ENCODE results near the gene LARP1.
"Not testable (repeated sequence)": the region's sequence is repeated elsewhere in the genome, so short reads cannot be mapped to it uniquely, and the experiment has no call there.

Gene LARP1

DNA sequence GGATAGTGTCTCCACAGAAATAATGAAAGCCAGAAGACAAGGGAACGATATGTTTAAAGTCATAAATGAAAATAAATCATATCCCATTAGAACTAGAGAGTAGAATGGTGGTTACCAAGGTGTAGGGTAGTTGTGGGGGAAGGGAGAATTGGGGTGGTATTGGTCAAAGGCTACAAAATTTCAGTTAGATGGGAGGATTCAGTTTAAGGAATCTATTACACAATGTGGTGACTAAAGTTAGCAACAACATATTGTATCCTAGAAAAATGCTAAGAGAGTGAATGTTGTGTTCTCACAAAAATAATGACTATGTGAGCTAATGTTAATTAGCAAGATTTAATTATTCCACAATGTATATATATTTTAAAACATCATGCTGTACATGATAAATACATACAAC is 27.8 kb upstream of the LARP1 start:
- H3K27me3 Mint-ChIP-seq: no peaks in the 10 kb centered on the region
- H3K36me3 Mint-ChIP-seq (ENCODE audit: low read depth): no peaks in the 10 kb centered on the region
- H3K27ac Mint-ChIP-seq: no peak overlapping the region
- H3K9me3 Mint-ChIP-seq: no peaks in the 10 kb centered on the region
- H3K4me3 Mint-ChIP-seq: no peak overlapping the region
- no peaks in the 10 kb centered on the region for H3K4me1 Mint-ChIP-seq (ENCODE audit: low read depth)

DNA sequence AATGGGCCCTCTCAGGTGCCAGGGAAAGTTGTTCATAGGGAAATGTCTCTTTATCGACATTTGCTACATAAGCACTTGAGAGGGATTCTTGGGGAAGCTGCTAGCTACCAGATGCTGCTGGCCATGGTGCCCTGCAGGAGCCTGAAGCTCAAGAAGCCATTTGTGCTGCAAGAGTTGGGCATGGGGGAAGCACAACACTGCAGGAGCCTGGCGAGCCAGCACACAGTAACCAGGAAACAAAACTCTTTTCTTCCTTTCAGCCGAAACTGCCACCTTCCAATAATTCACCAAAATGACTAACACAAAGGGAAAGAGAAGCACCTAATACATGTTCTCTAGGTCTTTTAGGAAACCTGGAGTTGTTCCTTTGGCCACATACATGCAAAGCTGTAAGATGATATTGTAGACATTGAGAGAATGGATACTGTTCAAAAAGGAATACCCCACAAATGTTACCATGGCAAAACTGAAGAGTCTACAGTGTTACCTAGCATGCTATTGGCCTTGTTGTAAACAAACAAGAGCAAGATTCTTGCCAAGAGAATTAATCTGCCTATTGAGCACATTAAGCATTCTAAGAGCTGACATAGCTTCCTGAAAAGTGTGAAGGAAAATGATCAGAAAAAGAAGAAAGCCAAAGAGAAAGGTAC is 26.1 kb upstream of the LARP1 start:
- no peak overlapping the region for H3K4me3 Mint-ChIP-seq
- no peaks in the 10 kb centered on the region for H3K9me3 Mint-ChIP-seq
- H3K27ac Mint-ChIP-seq: no peak overlapping the region
- no peaks in the 10 kb centered on the region for H3K4me1 Mint-ChIP-seq (ENCODE audit: low read depth)
- H3K27me3 Mint-ChIP-seq: no peaks in the 10 kb centered on the region
- no peaks in the 10 kb centered on the region for H3K36me3 Mint-ChIP-seq (ENCODE audit: low read depth)

DNA sequence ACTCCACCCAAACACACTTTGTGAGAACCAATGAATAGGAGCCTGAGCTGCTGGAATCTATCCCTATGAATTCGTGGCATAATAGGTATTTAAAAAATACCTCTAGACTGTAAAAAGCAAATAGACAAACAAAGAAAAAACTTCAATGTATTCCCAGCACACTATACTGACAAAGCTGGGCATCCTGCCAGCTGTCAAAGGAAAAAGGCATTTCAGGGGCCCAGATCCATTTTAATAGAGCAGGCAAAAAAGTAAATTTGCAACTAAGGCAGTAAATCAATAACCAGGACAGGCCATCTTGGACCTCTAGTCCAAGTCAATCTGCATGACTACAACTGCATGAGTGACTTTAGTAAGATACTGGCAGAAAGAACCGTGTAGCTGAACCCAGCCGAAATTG is 25.6 kb upstream of the LARP1 start:
- Mint-ChIP-seq H3K4me1 (ENCODE audit: low read depth) (no peaks in the 10 kb centered on the region), H3K4me3 (no peak overlapping the region), H3K9me3 (no peaks in the 10 kb centered on the region), H3K27me3 (no peaks in the 10 kb centered on the region), H3K36me3 (ENCODE audit: low read depth) (no peaks in the 10 kb centered on the region), H3K27ac (no peak overlapping the region)

DNA sequence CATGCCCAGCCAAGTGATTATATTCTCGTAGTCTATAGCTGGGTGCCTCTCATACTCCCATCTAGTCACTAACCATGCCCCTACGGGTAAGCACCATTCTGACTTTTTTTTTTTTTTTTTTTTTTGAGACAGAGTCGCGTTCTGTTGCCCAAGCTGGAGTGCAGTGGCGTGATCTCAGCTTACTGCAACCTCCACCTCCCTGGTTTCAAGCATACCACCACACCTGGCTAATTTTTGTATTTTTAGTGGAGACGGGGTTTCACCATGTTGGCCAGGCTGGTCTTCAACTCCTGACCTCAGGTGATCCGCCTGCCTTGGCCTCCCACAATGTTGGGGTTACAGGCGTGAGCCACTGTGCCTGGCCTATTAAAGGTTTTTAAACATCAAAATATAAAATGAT is 24.4 kb upstream of the LARP1 start:
- H3K9me3 Mint-ChIP-seq; H3K4me1 Mint-ChIP-seq (ENCODE audit: low read depth); H3K27me3 Mint-ChIP-seq; H3K36me3 Mint-ChIP-seq (ENCODE audit: low read depth); H3K27ac Mint-ChIP-seq; H3K4me3 Mint-ChIP-seq: not testable (repeated sequence)

DNA sequence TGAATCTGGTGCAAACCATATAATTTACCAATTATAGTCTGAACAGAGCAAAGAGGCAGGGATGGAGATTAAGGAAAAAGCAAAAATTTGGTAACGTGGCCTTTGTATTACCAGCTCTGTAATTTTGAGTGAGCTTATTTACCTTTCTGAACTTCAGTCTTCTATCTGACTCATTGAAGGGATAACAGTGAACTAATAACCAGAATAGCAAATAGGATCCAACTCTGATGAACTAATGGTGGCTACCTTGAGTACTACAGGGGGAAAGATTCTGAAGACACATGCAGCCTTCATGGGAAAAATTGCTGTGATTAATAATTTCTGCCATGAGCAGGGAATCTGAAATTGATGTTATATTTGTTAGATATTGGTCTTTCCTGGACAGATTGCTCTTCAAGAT is 23.0 kb upstream of the LARP1 start:
- Mint-ChIP-seq H3K4me1 (ENCODE audit: low read depth) (no peaks in the 10 kb centered on the region), H3K27me3 (no peaks in the 10 kb centered on the region), H3K27ac (no peak overlapping the region), H3K4me3 (no peak overlapping the region), H3K9me3 (no peaks in the 10 kb centered on the region), H3K36me3 (ENCODE audit: low read depth) (no peaks in the 10 kb centered on the region)

DNA sequence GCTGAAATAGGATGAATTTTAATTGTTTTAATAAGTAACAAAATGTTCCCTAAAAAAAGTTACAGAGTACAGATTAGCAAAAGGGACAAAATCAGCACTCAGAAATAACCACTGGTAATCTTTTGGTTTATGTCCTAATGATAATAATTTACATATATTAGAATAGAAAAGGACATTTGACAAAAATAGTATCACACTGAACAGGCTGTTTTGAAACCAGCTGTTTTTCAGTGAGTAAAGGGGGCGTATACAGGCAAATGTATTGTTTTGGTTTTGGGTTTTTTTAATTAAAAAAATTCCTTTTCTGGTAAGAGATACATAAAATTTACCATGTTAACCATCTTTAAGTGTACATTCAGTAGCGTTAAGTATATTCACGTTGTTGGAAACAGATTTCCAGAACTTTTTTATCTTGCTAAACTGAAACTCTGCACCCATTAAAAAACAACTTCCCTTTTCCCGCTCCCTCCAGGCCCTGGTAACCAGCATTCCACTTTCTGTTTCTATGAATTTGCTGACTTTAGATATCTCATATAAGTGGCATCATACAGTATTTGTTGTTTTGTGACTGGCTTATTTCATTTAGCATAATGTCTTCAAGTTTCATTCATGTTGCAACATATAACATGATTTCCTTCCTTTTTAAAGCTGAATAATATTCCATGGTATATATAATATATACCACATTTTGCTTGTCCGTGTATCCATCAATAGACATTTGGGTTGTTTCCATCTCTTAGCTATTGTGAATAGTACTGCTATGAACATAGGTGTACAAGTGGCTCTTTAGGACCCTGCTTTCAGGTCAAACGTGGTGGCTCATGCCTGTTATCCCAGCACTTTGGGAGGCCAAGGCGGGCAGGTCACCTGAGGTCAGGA is 20.6 kb upstream of the LARP1 start:
- Mint-ChIP-seq H3K27me3 (no peaks in the 10 kb centered on the region), H3K27ac (no peak overlapping the region), H3K4me1 (ENCODE audit: low read depth) (no peaks in the 10 kb centered on the region), H3K4me3 (no peak overlapping the region), H3K9me3 (no peaks in the 10 kb centered on the region), H3K36me3 (ENCODE audit: low read depth) (no peaks in the 10 kb centered on the region)

DNA sequence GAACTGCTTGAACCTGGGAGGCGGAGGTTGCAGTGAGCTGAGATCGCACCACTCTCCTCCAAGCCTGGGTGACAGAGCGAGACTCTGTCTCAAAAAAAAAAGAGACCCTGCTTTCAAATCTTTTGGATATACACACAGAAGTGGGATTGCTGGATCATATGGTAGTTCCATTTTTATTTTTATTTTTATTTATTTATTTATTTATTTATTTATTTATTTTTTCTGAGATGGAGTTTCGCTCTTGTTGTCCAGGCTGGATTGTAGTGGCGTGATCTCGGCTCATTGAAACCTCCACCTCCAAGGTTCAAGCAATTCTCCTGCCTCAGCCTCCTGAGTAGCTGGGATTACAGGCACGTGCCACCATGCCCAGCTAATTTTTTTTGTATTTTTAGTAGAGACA is 19.8 kb upstream of the LARP1 start:
- H3K4me3 Mint-ChIP-seq; H3K9me3 Mint-ChIP-seq; H3K27me3 Mint-ChIP-seq; H3K27ac Mint-ChIP-seq; H3K36me3 Mint-ChIP-seq (ENCODE audit: low read depth); H3K4me1 Mint-ChIP-seq (ENCODE audit: low read depth): not testable (repeated sequence)

GRCh38 chr5:154736372-154736771 is 18.8 kb upstream of the LARP1 start:
- not testable (repeated sequence) for H3K27ac Mint-ChIP-seq; H3K9me3 Mint-ChIP-seq; H3K36me3 Mint-ChIP-seq (ENCODE audit: low read depth); H3K4me3 Mint-ChIP-seq; H3K4me1 Mint-ChIP-seq (ENCODE audit: low read depth); H3K27me3 Mint-ChIP-seq

DNA sequence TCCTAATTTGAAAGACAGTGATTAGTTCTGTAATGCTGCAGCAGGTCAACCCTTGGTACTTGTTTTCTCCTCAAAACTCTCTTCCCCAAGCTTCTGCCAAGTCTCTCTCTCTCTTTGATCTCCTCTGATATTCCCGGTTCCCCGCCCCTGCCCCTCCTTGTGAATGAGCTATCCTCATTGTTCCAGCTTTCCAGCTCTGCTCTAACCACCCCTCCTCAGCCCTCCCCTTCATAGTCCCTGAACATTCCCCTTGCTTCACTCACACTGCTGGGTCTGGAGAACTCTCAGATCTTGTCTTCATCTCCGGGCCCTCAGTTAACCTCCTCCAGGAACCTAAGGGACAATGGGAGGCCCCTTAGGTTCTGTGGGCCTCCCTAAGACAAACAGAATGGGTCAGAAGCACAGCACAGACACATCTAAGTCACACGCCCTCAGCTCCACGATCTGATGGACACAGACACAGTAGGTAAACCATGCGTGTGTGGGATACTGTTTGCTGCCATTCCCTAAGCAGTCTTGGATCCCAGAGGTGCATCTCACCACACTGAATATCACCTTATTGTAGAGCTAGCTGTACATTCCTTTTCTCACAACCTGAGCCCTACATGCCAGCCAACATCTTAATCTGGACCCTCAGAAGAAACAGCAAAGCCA is 17.4 kb upstream of the LARP1 start:
- Mint-ChIP-seq H3K27me3 (no peaks in the 10 kb centered on the region), H3K36me3 (ENCODE audit: low read depth) (no peaks in the 10 kb centered on the region), H3K4me1 (ENCODE audit: low read depth) (no peaks in the 10 kb centered on the region), H3K27ac (no peak overlapping the region), H3K9me3 (no peaks in the 10 kb centered on the region), H3K4me3 (no peak overlapping the region)

- Mint-ChIP-seq H3K4me3 (no peak overlapping the region), H3K27me3 (no peaks in the 10 kb centered on the region), H3K36me3 (ENCODE audit: low read depth) (no peaks in the 10 kb centered on the region), H3K9me3 (no peaks in the 10 kb centered on the region), H3K27ac (no peak overlapping the region), H3K4me1 (ENCODE audit: low read depth) (no peaks in the 10 kb centered on the region)
These were observed 14.7 kb upstream of the LARP1 start for GRCh38 chr5:154740483-154740882.

DNA sequence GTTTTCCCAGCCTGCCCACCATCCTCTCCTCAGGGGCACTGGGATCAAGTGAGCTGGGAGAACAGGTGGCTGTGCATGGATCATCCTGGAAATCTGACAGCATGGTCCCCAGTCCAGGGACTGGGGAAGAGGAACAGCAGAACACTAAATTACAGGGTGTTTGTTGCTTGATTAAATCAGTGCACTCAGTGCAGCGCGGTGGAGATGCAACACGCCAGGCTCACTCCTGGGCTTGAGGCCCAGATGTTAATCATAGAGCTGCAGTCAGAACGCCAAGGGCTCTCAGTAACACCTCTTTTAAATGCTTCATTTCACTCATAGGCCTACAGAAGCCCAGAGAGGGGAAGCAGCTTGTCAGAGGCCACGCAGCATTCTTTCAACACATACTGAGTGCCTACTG is 14.2 kb upstream of the LARP1 start:
- no peaks in the 10 kb centered on the region for H3K36me3 Mint-ChIP-seq (ENCODE audit: low read depth)
- no peak overlapping the region for H3K27ac Mint-ChIP-seq
- H3K4me3 Mint-ChIP-seq: no peak overlapping the region
- no peaks in the 10 kb centered on the region for H3K4me1 Mint-ChIP-seq (ENCODE audit: low read depth)
- no peaks in the 10 kb centered on the region for H3K27me3 Mint-ChIP-seq
- H3K9me3 Mint-ChIP-seq: no peaks in the 10 kb centered on the region

- Mint-ChIP-seq H3K27ac (no peak overlapping the region), H3K27me3 (no peaks in the 10 kb centered on the region), H3K4me3 (no peak overlapping the region), H3K36me3 (ENCODE audit: low read depth) (no peaks in the 10 kb centered on the region), H3K9me3 (no peaks in the 10 kb centered on the region), H3K4me1 (ENCODE audit: low read depth) (no peaks in the 10 kb centered on the region)
These were observed 13.8 kb upstream of the LARP1 start for GRCh38 chr5:154741415-154741814.

DNA sequence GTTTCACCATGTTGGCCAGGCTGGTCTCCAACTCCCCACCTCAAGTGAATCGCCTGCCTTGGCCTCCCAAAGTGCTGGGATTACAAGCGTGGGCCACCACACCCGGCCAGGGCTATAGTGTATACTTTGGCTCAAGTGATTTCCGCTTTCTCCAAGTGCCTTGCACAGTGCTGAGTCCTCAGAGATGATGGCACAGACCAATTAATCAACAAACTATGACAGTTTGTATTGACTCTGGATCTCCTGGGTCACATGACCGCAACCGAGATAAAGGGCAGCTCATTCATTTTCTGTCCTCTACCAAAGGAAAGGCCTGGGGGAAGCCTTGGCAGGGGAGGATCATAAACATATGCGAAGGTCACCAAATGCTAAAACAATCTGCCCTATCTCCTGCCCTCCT is 11.4 kb upstream of the LARP1 start:
- no peaks in the 10 kb centered on the region for H3K27me3 Mint-ChIP-seq
- no peaks in the 10 kb centered on the region for H3K36me3 Mint-ChIP-seq (ENCODE audit: low read depth)
- H3K27ac Mint-ChIP-seq: no peak overlapping the region
- no peak overlapping the region for H3K4me3 Mint-ChIP-seq
- H3K9me3 Mint-ChIP-seq: no peaks in the 10 kb centered on the region
- no peaks in the 10 kb centered on the region for H3K4me1 Mint-ChIP-seq (ENCODE audit: low read depth)

GRCh38 chr5:154745349-154745748 is 9.8 kb upstream of the LARP1 start:
- no peak overlapping the region for H3K4me3 Mint-ChIP-seq
- H3K36me3 Mint-ChIP-seq (ENCODE audit: low read depth): no peaks in the 10 kb centered on the region
- H3K27me3 Mint-ChIP-seq: no peaks in the 10 kb centered on the region
- no peaks in the 10 kb centered on the region for H3K9me3 Mint-ChIP-seq
- H3K27ac Mint-ChIP-seq: no peak overlapping the region
- H3K4me1 Mint-ChIP-seq (ENCODE audit: low read depth): no peaks in the 10 kb centered on the region

DNA sequence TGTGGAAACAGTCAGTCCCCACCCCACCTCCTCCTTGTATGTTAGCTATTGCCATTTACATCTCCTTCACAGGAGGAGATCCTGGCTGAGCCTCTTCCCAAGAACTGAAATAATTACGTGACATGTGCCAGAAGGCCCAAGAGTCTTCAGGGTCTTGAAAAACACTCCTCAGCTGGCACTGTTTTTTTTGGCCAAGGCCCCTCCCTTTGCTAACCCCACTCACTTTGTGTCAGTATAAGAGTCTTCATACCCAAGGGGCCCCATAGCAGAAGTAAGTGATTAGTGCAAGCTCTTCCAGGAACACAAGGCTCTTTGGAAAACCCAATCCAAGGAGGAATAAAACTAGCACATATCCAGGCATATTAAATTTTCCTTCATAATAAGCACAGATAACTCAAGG is 5.7 kb upstream of the LARP1 start:
- H3K36me3 Mint-ChIP-seq (ENCODE audit: low read depth): no peaks in the 10 kb centered on the region
- no peaks in the 10 kb centered on the region for H3K27me3 Mint-ChIP-seq
- H3K27ac Mint-ChIP-seq: no peak overlapping the region
- H3K9me3 Mint-ChIP-seq: no peaks in the 10 kb centered on the region
- no peak overlapping the region for H3K4me3 Mint-ChIP-seq
- peaks cover 17% of the 10 kb centered on the region for H3K4me1 Mint-ChIP-seq (ENCODE audit: low read depth)

Measured in stimulated activated naive CD8-positive, alpha-beta T cell treated with anti-CD3 and anti-CD28 coated beads, Interleukin-15, Interleukin-2, amounts not matched to agents 100 ng/mL and 50 ng/mL, for 24 hours (primary cell).